HG03060 (cell line): ENCODE results near the gene CCDC97.
"Not testable (repeated sequence)": the region's sequence is repeated elsewhere in the genome, so short reads cannot be mapped to it uniquely, and the experiment has no call there.

ENCODE experiments used
- ATAC-seq: cut with Tn5 transposase; IDR thresholded peaks from one replicate; pipeline ENCODE4 v1.9.1; 2021; ENCODE audit warnings: low read depth, moderate number of reproducible peaks; ENCODE audit not compliant: unreplicated experiment

Gene CCDC97

DNA sequence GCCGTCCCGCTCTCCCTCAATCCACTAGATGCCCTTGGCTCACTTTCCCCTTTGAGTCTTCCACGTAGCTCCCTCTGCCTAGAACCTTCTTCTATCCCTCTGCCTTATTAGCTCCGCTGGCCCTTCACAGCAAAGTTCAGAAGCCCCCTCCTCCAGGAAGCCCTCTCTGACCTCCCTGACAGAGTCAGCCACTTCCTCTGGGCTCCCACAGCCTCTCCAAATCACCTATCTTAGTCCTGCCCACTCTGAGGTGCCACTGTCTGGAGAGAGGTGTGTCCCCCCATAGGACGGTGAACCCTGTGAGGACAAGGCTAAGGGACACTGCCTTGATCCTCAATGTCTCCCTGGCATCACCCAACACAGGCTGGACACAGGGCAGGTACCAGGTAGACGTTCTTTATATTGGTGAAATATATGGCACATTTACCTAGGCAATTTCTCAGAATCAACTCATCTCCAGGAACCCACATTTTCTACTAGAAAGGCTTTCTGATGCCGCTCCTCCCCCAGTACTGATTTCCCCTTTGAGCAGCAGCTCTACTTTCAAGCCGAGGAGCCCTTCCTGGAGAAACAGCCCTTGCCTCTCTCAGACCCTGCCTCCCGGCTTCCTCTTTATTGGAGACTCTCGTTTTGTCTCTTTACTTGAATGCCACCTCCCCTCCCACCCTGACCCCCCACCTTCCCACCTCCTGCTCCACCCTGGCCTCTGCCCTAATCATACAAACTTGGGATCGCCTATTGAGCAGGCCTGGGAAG lies 47.2 kb downstream of the CCDC97 start:
- ATAC-seq: no peak

DNA sequence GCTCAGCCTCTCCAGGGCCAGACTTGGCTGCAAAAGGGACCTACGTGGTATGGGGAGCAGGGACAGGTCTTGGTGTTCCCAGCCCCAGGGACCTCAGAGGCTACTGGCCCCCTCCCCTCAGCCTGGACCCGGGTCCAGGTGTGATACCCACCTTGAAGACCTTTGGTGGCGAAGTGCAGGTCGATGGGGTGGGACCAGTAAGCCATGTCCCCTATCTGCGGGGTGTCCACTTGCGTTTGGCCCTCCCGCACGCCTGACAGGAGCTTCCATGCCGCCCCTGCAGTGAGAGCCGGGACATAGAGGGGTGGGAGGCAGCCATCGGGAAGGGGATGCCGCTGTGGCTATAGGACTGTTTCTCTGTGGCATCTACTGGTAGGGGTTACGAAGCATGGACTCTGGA lies 47.8 kb downstream of the CCDC97 start:
- no peak for ATAC-seq

DNA sequence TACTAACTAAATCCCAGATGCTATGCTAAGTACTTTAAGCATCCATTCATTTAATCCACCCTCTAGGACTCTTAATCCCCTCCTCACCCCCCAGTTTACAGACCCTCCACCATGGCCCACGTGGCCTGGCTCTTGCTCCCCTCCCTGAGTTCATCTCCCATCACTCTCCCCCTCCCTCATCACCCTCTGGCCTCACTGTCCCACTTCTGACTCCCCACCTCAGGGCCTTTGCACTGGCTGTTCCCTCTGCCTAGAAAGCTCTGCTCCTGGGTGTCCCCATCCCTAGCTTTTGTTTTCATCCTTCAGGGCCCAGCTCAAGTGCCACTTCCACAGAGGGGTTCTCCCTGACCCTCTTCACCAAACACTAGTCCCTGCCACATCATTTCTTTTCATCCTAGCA lies 49.8 kb downstream of the CCDC97 start:
- no peak for ATAC-seq

DNA sequence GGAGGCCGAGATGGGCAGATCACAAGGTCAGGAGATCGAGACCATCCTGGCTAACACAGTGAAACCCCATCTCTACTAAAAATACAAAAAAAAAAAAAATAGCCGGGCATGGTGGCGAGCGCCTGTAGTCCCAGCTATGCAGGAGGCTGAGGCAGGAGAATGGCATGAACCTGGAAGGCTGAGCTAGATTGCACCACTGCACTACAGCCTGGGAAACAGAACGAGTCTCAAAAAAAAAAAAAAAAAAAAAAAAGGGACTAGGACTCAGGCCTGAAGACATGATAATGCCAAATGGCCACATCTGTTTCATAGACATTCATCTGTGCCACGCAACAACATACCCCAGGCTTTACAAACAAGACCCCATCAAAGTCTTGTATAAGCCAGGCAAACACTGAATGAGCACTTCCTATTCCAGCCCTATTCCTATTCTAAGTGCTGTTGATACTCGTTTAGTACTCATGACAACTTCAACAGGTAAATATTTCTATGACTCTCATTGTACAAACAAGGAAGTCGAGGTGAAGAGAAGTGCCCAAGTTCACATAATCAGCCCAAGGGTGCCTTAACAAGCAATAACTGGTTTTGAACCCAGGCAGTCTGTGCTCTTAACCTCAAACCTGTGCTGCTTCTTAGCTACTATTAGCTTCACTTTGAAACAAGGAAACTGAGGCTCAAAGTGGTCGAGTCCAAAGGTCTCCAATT lies 52.3 kb downstream of the CCDC97 start:
- ATAC-seq: no peak

DNA sequence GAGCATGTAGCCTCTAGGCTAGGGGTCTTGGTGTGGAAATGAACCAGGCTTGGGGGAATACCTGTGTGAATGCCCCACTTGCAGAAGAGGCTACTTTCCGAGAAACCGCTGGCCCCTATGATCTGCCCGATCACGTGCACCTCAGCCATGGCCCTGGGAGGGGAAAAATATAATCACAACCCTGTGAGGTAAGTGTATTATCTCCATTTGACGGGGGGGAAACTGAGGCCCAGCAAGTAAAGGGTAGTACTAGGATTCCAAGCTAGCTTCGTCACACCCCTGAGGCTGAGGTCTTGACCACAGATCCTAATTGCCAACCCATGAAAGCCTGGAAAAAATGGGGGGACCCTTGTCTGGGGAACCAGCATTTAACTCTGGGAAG lies 53.4 kb downstream of the CCDC97 start:
- no peak for ATAC-seq

DNA sequence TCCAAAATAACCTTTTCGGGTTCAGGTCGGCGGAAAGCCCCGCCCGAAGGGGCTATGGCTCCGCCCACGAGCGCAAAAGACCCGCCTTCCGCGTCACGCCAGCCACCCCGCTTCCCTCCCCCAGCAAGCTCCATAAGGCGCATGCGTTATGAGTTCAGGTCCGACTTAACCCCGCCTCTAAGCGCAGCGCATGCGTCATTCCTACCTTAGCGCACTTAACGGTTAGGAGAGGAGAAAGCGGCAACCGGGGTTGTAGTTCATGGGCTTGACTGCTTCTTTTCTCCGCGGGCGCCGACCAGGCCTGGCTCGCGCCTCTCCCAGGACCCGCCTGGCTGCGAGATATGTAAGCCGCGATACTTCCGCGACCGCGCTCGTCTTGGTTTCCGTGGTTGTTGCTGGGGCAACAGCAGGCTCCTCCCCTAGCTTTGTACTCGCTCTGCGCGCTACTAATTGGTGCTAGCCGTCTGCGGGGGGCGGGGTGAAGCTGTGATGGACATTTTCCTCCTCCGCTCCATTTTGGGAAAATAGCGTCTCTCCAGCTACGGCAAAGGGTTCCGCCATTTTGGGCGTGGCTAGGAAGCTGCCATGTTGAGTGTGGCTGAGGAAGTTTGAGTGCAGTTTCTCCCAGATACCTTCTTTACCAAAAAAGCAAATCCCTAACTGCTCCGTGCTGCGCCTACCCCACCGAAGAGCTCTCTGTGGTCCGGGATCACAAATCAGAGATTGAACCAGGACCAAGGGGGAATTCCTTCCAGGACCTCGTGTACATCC lies 54.0 kb downstream of the CCDC97 start, which contains the start of gene B9D2:
Gene B9D2 (minus strand): TSS at position 397 of the 771 bp plus-strand sequence. CDS start 630 bp downstream, outside the sequence.
- peak; percentile 82 for ATAC-seq

DNA sequence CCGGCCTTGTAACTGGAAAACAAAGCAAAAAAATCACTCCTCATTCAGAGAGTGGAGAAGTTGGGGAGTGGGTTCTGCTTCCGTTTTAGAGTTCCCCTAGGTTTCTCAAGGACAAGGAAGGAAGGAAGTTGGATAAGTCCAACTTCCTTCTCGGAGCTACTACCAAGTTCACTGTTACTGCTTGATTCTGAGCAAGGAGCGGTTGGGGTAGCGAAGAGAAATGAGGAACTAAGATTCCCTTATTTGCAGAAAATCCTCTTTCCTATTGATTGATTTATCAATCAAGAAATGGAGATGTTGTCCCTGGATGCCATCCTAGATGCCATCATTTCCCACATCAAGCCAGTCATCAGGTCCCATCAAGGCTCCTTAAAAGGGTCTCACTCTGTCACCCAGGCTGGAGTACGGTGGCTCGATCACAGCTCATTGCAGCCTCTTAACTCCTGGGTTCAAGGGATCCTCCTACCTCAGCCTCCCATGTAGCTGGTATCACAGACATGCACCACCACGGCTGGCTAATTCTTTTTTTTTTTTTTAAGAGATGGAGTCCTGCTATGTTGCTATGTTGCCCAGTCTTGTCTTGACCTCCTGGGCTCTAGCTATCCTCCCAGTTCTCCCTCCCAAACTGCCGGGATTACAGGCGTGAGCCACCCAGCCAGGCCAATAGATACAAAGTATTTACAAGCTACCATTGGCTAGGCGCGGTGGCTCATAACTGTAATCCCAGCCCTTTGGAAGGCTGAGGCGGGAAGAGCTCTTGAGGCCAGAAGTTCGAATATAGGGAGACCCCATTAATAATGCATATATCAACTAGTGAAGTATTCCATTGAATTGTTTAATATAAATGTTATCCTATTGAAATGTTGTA lies 54.8 kb downstream of the CCDC97 start:
- ATAC-seq: no peak

DNA sequence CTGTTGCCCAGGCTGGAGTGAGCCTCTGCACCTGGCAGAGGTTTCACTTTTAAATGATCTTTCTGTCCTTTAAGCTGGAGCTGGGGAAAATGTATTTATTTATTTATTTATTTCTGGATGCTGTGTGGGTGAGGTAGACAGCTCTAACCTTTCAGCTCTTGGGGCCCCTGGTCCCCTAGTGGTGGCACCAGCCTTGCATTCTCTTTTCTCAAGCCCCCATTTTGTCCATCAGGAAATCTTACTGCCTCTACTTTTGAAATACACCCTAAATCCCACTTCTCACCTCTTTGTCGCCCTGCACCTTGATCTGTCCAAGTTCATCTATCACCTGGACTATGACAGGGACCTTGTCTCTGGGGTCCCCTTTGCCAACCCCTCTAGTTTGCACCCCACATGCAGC lies 56.1 kb downstream of the CCDC97 start:
- ATAC-seq: no peak

DNA sequence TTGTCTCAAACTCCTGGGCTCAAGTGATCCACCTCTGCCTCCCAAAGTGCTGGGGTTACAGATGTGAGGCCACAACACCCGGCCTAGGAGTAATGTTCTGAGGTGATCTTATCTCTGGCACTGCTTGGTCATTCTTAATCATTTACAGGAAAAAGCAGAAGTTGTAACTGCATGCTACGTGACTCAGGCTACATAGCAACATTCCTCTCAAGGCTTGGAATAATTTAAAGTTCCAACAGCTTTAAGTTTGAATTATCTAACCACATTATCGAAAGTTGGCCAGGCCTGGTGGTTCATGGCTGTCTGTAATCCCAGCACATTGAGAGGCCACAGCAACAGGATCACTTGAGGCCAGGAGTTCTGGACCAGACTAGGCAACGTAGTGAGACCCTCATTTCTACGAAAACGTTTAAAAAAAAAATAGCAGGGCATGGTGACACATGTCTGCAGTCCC lies 57.9 kb downstream of the CCDC97 start:
- ATAC-seq: no peak

DNA sequence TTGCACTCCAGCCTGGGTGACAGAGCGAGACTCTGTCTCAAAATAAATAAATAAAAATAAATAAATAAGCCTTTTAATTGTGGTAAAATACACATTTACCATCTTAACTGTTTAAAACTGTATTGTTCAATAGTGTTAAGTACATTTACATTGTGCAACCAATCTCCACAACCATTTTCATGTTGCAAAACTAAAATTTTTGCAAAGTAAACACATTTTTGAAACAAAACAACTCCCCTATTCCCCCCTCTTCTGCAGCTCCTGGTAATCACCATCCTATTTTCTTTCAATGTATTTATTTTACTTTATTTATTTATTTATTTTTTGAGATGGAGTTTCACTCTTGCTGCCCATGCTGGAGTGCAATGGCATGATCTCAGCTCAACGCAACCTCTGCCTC lies 59.8 kb downstream of the CCDC97 start:
- no peak for ATAC-seq

DNA sequence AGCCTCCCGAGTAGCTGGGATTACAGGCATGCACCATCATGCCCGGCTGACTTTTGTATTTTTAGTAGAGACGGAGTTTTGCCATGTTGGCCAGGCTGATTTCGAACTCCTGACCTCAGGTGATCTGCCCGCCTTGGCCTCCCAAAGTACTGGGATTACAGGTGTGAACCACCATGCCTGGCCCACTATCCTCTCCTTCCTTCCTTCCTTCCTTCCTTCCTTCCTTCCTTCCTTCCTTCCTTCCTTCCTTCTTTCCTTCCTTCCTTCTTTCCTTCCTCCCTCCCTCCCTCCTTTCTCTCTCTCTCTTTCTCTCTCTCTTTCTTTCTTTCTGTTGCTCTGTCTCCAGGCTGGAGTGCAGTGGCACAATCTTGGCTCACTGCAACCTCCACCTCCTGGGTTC lies 61.1 kb downstream of the CCDC97 start:
- not testable (repeated sequence) for ATAC-seq

DNA sequence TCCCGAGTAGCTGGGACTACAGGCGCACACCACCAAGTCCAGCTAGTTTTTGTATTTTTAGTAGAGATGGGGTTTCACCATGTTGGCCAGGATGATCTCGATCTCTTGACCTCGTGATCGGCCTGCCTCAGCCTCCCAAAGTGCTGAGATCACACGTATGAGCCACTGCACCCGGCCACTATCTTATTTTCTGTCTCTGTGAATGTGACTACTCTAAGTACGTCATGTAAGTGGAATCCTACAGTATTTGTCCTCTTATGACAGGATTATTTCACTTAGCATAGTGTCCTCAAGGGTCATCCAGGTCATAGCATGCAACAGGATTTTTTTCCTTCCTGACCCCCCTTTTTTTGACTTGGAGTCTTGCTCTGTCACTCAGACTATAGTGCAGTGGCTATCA lies 61.6 kb downstream of the CCDC97 start:
- ATAC-seq: no peak

DNA sequence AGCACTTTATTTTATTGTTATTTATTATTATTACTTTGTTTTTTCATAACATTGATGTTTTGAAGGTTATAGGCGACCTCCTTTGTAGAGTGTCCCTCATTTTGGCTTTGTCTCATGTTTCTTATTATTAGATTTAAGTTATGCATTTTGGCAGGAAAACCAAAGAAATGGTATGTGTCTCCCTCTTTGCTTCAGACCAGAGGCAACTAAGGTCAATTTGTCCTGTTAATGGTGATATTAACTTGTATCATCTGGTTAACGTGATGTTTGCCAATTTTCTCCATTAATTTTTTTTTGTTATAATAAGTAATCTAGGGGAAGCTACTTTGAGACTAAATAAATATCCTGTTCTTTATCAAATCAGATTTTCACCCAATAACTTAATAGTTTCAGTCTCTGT lies 62.5 kb downstream of the CCDC97 start:
- ATAC-seq: no peak

DNA sequence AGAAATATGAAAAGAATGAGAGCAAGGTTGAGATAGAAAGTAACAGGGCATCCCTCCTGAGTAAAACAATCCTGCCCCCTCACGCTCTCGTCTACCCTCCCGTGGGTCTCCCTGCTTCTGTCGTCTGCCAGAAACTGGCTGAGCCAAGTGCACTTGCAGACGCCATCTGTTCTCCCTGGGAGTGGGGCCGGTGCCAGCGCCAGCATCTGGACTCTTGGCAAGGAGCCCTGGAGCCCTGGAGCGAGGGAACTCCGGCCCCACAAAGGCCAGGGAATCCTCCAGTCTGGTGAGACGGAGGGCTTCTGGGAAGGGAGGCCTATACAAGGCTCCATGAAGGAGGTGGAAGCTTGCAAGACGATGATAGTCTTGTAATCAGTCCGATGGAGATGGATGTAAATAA lies 64.0 kb downstream of the CCDC97 start:
- no peak for ATAC-seq
